DMS 273 treated with DMSO at 0.1 percent for 48 hours (cell line): ENCODE results near the gene KL.

Source experiments
- DNase-seq: peaks from one replicate; lab custom pipeline; 2025; lab: John Stamatoyannopoulos, UW

KL gene

GRCh38 chr13:33081666-33082065 is 65.4 kb downstream of the KL start:
- DNase-seq: no peak

- no peak for DNase-seq
Observed at GRCh38 chr13:33083054-33083453, 66.8 kb downstream of the KL start.

- no peak for DNase-seq
Observed at GRCh38 chr13:33087091-33087490, 70.9 kb downstream of the KL start.

- DNase-seq: no peak
Observed at GRCh38 chr13:33087790-33088189, 71.6 kb downstream of the KL start.

DNA sequence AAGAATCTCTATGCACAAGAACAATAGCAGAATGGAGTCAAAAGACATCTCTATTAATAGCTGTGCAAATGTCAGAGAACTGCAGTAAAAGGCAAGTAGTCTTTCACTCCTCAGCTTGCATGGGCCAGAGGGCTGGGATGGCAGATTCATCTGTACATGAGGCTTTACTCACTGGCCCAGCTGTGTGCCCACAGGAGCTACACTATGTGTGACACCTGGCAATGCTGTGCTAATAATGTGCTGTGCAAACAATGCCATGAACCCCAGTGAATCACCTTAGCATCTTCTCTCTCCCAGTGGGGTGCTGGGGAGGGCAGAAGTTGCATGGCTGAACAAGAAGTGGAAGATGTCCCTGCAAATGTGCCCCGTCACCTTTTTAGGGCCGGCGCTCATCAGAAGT is 73.1 kb downstream of the KL start:
- DNase-seq: no peak

DNA sequence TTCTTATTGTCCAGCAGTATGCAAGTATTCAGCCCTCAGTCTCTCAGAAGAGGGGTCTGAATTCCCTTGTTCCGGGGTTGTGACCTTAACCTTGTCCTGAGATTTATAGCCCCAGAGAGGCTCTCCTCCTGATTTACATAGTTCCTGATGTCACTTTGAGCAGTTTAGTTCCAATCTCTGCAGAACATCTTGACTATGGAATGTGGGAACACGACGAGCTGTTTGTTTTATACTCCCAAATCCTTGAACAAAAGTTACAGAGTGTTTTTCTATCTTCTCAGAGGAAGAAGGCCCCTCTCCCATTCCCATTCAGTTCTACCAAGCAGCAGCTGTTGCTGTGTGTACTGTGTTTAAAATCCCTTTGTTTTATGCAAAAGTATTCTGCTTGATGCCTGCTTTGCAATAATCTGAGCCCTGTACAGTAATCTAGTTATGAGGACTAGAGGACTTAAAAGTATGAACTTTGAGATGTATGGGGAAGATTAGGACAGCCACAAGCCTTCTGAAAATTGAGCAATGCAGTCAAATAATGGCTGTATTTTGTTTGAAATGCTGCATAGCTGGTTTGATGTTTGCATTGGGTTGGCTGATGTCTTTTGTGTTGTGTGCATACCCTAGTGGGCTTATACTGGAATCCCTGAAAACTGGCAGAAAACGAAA is 74.7 kb downstream of the KL start:
- no peak for DNase-seq

- DNase-seq: no peak
Observed at GRCh38 chr13:33091415-33091774, 75.2 kb downstream of the KL start.

DNA sequence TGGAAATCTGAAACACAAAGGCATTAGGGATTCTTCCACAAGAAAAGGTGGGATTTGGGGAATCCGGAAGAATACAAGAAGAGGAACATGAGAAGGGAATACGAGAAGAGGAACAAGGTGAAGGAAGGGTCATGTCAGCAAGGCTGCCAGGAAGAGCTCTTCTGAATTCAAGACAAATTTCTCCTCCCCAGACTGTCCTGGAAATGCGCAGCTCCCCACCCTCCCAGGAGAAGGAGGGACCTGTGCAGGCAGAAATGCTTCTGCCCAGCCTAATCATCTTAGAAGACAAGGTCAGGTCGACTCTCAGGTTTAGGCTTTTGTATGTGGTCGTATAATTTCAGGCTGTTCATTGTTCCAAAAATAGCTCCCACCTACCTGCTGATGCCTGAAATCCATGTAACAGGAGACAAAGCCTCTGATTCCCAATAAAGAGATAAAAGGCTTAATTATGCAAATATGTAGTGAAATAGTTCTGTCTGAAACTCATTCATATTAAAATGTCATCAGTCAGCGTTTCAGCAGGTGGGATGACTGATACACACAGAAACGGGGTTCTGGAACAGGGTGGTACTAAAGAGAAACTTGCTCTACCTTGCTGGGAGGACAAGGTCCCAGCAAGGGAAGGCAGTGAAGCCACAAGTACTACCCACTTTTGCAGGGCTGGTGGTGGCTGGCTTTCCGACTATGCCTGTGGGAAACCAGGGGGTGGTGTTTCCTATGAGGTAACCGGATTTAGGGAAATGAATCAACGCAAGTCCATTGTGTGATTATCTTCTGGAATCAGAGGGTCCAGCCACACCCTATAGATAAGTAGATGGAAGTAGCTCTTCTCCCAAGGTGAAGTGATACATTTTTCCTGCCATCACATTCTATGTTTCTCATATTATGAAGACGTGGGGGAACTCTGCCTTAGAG is 76.1 kb downstream of the KL start:
- DNase-seq: no peak

DNA sequence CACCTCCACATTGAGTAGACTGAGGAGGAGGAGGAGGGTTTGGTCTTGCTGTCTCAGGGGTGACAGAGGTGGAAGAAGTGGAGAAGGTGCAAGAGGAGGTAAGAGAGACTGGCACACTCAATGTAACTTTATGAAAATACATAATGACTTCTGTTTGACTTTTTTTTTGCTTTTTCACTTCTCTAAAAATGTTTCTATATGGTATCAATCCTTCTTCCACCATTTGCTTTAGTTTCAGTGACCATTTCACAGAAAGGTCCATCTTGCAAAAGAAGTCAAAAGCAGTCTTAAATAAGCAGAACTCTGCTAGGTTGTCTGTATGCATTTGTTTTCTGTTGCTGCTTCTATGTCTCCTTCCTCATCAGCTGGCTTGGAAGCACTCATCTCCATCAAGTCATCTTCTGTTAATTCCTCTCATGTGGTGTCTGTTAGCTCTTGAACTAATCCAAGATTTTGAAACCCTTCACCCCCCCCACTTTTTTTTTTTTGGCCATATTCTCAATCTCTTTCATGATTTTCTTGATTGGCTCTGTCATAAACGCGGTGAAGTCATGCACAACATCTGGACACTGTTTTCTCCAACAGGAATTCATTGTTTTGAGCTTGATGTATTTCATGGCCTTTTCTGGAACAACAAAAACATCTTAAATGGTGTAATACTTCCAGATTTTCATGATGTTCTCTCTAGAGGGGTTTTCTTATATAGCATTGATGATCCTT is 80.8 kb downstream of the KL start:
- DNase-seq: no peak

DNA sequence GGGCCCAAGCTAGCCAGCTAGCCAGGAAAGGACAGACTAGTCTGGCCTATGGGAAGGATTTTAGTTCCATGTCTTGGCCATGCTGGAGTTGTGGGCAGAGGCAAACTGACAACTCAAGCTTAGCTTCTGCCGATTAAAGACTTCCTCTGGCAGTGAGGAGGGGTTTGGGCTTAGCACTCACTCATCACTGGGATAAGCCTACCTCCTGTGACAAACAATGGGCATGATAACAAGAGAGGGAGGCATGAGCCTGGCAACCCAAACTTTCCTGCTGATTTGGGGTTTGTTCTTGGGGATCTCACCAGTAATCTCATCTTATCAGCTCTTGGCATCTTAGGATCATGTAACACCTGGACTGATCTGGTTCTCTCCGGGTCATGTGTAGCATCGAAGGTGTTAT is 83.6 kb downstream of the KL start:
- DNase-seq: no peak

DNA sequence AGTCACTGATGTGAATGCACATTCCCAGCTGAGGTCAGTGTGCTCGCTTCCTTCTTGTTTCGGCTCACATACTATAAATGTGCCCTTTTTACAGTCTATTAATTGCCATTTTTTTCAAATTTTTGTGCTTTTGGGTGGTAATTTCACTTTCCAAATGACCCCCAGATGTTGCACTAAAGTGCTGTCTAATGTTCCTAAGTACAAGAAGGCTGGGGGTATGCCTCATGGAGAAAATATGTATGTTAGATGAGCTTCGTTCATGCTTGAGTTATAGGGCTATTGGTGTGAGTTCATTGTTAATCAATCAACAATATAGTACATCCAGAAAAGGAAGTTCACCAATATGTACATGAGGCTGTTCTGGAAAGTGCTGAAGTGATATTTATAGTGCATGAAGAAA is 84.7 kb downstream of the KL start:
- DNase-seq: no peak

DNA sequence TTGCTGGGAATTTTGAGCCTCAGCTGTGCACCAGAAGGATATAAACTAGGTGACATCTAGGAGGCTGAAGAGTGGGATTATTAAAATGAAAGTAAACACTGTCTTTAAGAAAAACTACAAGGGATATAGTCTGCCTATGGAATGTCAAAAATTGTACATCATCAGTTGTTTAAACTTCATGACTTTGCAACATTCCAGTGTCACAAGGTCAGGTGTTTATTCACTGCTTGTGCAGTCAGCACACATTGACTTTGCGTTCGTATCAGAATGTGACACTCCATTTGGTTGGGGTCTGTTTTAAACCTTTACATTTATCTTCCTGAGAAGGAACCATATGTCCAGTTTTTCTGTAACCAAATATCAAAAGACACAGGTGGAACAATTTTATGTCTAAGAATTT is 85.6 kb downstream of the KL start:
- no peak for DNase-seq

DNA sequence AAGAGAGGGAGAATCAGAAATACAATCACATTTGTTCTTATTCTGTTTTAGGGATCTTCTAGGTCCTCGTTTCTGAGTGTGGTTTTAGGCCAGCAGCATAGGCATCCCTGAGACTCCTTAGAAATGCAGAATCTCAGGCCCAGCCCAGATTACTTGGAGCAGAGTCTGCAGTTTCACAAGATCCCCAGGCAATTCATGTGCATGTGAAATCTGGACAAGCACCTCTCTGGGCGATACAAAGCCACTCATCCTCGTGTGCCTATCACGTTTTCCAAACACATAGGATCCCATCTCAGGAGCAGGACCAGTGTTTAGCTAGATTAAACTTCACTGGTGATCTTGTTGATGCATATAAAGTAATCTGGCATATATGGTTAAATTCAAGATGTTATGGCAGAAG is 87.2 kb downstream of the KL start:
- DNase-seq: no peak

GRCh38 chr13:33105387-33106005 is 89.3 kb downstream of the KL start:
- no peak for DNase-seq

GRCh38 chr13:33106656-33107360 is 90.6 kb downstream of the KL start:
- DNase-seq: no peak

- no peak for DNase-seq
Observed at GRCh38 chr13:33107361-33107760, 91.1 kb downstream of the KL start.

- no peak for DNase-seq
Observed at GRCh38 chr13:33108620-33109019, 92.4 kb downstream of the KL start.

GRCh38 chr13:33109271-33109697 is 93.1 kb downstream of the KL start:
- DNase-seq: no peak

DNA sequence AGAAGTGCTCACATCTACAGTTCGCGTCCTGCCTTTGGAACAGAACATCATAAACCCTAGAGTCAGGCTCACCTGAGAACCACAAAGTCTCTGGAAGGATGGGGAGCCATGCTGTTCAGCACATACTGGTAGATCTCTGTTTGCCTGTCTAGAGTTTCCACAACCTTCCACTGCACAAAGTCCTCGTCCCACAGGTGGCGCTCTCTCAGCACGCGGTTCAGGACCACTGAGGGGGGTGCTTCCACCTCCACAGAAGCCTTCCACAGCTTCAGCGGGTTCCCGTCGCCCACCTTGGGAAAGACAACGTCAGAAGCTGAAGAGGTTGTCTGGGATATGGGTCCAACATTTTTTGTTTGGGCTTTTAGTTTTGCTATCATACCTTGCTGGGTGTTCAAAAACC is 93.6 kb downstream of the KL start:
- DNase-seq: no peak

DNA sequence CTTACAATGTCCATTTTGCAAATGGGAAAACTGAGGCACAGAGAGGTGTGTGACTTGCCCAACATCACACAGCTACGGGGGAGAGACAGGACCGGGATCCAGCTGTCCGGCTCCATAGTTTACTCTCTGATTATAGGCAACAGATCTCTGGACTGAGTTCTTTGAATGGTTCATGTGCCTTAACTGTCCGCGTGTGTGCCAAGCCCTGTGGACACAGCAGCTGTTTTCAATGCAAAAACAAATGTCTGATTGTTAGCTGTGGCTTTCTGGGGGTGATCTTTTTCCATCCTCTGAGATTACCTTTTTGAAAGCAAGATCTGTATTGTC is 94.1 kb downstream of the KL start:
- no peak for DNase-seq

GRCh38 chr13:33110713-33111413 is 94.6 kb downstream of the KL start:
- no peak for DNase-seq
